Activated CD8-positive, alpha-beta T cell treated with anti-CD3 and anti-CD28 coated beads, Interleukin-2, amount 10 ng/mL, durations not matched to agents 7 days and 5 days (primary cell): ENCODE results near the gene PITPNB. TPM values are rescaled to one million over a fixed set of nuclear protein-coding genes. Genes with fewer than 3 reads are reported as not detected.

Source experiments
- ATAC-seq: fragments of 150-1000 bp; cut with Tn5 transposase; one replicate; pipeline ENCODE4 v1.10.0; 2021; ENCODE audit warnings: moderate library complexity
- CTCF ChIA-PET: fragments of 350-600 bp; sonication (Branson Sonifier 250); formaldehyde crosslinking; loops from one replicate; lab custom pipeline; 2021; ENCODE audit warnings: antibody characterized with exemption; lab: Charles Lee
- POLR2A ChIA-PET: fragments of 350-600 bp; sonication (Branson Sonifier 250); formaldehyde crosslinking; loops from one replicate; lab custom pipeline; 2021; ENCODE audit warnings: antibody characterized with exemption; lab: Charles Lee
- DNase-seq: peaks from one replicate; pipeline ENCODE4 v3.0.0-alpha.2; 2020
- H3K27ac Mint-ChIP-seq: one replicate; pipeline ENCODE4 v1.8.0; 2021; ENCODE audit warnings: mild to moderate bottlenecking, mixed read lengths
- H3K27me3 Mint-ChIP-seq: one replicate; pipeline ENCODE4 v1.8.0; 2021; ENCODE audit warnings: low read depth, mixed read lengths
- H3K36me3 Mint-ChIP-seq: one replicate; pipeline ENCODE4 v1.8.0; 2021; ENCODE audit warnings: low read depth, mixed read lengths
- H3K4me1 Mint-ChIP-seq: one replicate; pipeline ENCODE4 v1.8.0; 2021; ENCODE audit warnings: low read depth, mixed read lengths
- H3K4me3 Mint-ChIP-seq: one replicate; pipeline ENCODE4 v1.8.0; 2021; ENCODE audit warnings: mild to moderate bottlenecking, mixed read lengths
- H3K9me3 Mint-ChIP-seq: one replicate; pipeline ENCODE4 v1.8.0; 2022; ENCODE audit warnings: mixed read lengths; ENCODE audit not compliant: insufficient read depth
- total RNA-seq, 2 experiments: library from RNA; stranded (reverse); gene quantifications; one replicate each; pipeline ENCODE4 v1.2.3, GENCODE V29; 2021

PITPNB gene
- total RNA-seq, 2 experiments from 2014 or later = 78.7 to 84.1 TPM

DNA sequence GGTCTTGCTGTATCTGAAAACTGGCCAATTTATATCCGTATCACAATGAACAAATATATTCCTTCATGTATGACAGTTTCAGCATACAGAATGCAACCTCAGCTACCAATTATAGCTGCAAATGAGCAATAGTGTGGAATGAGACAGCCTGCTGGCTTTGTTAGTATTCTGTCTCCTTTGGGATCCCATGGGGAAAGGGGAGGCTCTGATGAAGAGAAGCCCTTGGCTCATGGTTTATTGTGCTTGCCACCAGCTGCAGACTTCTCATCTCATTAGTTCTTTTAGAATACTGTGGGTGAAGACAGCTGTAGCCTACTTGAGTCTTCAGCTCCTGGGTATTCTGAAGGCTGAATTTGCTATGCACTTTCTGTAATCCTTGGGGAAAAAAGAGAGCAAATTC is 42.4 kb downstream of the PITPNB start:
- DNase-seq = no peak
- no peak overlapping the region for H3K27ac Mint-ChIP-seq
- no peak overlapping the region for H3K4me3 Mint-ChIP-seq
- CTCF ChIA-PET = interaction anchor here (0.7 to 2.3 kb wide), 8 partner anchors 8 to 174 kb away, joined by 3 to 17 read pairs (median 4); no protein-coding TSS in a partner anchor
- H3K36me3 Mint-ChIP-seq = peaks cover 30% of the 10 kb centered on the region
- no peak for ATAC-seq
- H3K9me3 Mint-ChIP-seq = no peaks in the 10 kb centered on the region
- peaks cover 41% of the 10 kb centered on the region for H3K4me1 Mint-ChIP-seq
- no peaks in the 10 kb centered on the region for H3K27me3 Mint-ChIP-seq
- POLR2A ChIA-PET = no interaction called here

- ChIA-PET POLR2A (interaction anchor here (1.0 kb wide), 1 partner anchor 44 kb away, joined by 4 read pairs; no protein-coding TSS in a partner anchor), CTCF (interaction anchor here (0.7 to 2.3 kb wide), 9 partner anchors 8 to 175 kb away, joined by 3 to 17 read pairs (median 4); no protein-coding TSS in a partner anchor)
- Mint-ChIP-seq H3K4me3 (peak overlapping the region; percentile 16), H3K27ac (peak overlapping the region; percentile 21), H3K4me1 (peaks cover 39% of the 10 kb centered on the region), H3K36me3 (peaks cover 35% of the 10 kb centered on the region), H3K27me3 (no peaks in the 10 kb centered on the region), H3K9me3 (no peaks in the 10 kb centered on the region)
- ATAC-seq (peak; percentile 88), DNase-seq (peak; percentile 65)
These were observed 43.1 kb downstream of the PITPNB start for GRCh38 chr22:27875951-27876350.

DNA sequence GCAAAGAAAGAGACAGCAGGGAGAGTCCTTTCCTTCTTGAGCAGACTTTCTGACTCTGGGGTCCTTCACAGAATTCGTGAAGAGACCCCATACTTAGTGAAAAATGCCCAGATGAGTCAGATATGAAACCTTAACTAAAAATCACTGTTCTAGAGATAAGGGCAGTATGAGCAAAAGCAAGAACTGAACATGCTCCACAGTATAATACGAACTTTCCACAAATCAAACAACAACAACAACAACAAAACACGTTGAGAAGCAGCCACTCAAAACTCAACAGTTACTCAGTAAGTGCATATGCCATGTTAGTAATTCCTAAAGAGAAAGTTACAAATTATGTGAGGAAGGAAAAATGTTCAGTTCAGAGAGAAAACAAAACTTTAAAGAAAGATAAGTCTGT is 44.3 kb downstream of the PITPNB start:
- Mint-ChIP-seq H3K4me3 (no peak overlapping the region), H3K27me3 (no peaks in the 10 kb centered on the region), H3K36me3 (peaks cover 36% of the 10 kb centered on the region), H3K4me1 (peaks cover 36% of the 10 kb centered on the region), H3K27ac (no peak overlapping the region), H3K9me3 (no peaks in the 10 kb centered on the region)
- ChIA-PET CTCF (interaction anchor here (0.9 to 2.3 kb wide), 3 partner anchors 10 to 12 kb away, joined by 3 to 17 read pairs (median 4); no protein-coding TSS in a partner anchor), POLR2A (no interaction called here)
- DNase-seq (no peak), ATAC-seq (no peak)

DNA sequence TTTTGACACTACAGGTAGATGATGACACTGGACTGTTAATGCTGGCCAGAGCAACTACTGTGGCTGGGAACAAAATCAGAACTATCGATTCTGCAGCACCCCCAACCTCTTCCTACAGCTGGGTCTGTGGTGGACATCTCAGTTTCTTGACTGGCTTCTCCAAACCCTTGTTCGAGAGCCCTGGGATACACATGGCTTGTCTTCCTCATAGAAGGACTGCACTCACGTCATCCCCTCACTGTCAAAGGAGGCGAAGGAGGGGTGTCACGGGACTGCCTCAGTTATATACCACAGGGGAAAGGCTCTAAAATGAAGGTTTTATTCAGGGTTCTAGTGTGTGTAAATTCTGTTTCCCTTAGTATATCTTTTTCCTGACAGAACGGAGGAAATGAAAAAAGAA is 44.9 kb downstream of the PITPNB start:
- no peak for DNase-seq
- Mint-ChIP-seq H3K4me3 (no peak overlapping the region), H3K9me3 (no peaks in the 10 kb centered on the region), H3K36me3 (peaks cover 39% of the 10 kb centered on the region), H3K4me1 (peaks cover 38% of the 10 kb centered on the region), H3K27me3 (no peaks in the 10 kb centered on the region), H3K27ac (no peak overlapping the region)
- POLR2A ChIA-PET = no interaction called here
- ATAC-seq = no peak
- CTCF ChIA-PET = interaction anchor here (1.3 kb wide), 1 partner anchor 10 kb away, joined by 7 read pairs; no protein-coding TSS in a partner anchor

GRCh38 chr22:27873472-27873871 is 45.6 kb downstream of the PITPNB start:
- Mint-ChIP-seq H3K36me3 (peaks cover 40% of the 10 kb centered on the region), H3K9me3 (no peaks in the 10 kb centered on the region), H3K27me3 (no peaks in the 10 kb centered on the region), H3K4me3 (no peak overlapping the region), H3K27ac (no peak overlapping the region), H3K4me1 (peaks cover 44% of the 10 kb centered on the region)
- no peak for DNase-seq
- CTCF ChIA-PET = interaction anchor here (1.0 to 1.3 kb wide), 2 partner anchors 10 to 13 kb away, joined by 7 to 8 read pairs; no protein-coding TSS in a partner anchor
- POLR2A ChIA-PET = no interaction called here
- no peak for ATAC-seq

GRCh38 chr22:27872488-27872887 is 46.6 kb downstream of the PITPNB start:
- Mint-ChIP-seq H3K4me1 (peaks cover 43% of the 10 kb centered on the region), H3K36me3 (peaks cover 44% of the 10 kb centered on the region), H3K4me3 (no peak overlapping the region), H3K27me3 (no peaks in the 10 kb centered on the region), H3K27ac (no peak overlapping the region), H3K9me3 (no peaks in the 10 kb centered on the region)
- ChIA-PET CTCF (interaction anchor here (0.7 to 1.0 kb wide), 2 partner anchors 9 to 14 kb away, joined by 3 to 8 read pairs; no protein-coding TSS in a partner anchor), POLR2A (no interaction called here)
- ATAC-seq (no peak), DNase-seq (no peak)

DNA sequence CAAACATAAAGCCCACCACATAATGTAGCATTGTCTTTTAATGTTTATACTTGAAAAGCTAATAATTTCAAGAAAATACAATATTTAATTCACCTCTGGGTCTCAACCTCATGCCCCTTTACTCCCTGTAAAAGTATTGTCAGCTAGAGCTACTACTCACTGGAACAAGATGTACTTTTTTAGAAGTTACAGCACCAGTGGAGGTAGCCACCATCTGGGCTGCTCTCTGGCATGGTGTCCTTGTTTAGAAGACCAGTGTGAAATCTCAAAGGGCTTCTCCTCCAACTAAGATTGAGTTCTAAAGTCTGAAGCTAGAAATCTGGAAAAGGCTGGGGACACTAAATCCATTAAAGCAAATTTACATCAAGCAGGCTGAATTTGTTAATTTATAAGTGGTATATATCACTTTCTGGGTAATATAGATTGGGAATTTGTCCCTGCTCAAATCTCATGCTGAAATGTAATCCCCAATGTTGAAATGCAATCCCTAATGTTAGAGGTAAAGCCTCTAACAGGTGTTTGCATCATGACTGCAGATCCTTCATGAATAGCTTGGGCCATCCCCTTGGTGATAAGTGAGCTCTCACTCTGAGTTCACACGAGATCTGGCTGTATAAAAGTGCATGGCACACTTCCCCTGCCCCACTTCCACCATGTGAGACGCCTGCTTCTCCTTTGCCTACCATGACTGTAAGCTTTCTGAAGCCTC is 47.6 kb downstream of the PITPNB start:
- ATAC-seq = no peak
- peaks cover 47% of the 10 kb centered on the region for H3K36me3 Mint-ChIP-seq
- no peak overlapping the region for H3K4me3 Mint-ChIP-seq
- H3K27ac Mint-ChIP-seq = no peak overlapping the region
- ChIA-PET POLR2A (no interaction called here), CTCF (interaction anchor here (0.6 to 1.7 kb wide), 5 partner anchors 8 to 47 kb away, joined by 3 to 10 read pairs (median 3); no protein-coding TSS in a partner anchor)
- no peaks in the 10 kb centered on the region for H3K27me3 Mint-ChIP-seq
- H3K4me1 Mint-ChIP-seq = peaks cover 42% of the 10 kb centered on the region
- no peak for DNase-seq
- no peaks in the 10 kb centered on the region for H3K9me3 Mint-ChIP-seq

DNA sequence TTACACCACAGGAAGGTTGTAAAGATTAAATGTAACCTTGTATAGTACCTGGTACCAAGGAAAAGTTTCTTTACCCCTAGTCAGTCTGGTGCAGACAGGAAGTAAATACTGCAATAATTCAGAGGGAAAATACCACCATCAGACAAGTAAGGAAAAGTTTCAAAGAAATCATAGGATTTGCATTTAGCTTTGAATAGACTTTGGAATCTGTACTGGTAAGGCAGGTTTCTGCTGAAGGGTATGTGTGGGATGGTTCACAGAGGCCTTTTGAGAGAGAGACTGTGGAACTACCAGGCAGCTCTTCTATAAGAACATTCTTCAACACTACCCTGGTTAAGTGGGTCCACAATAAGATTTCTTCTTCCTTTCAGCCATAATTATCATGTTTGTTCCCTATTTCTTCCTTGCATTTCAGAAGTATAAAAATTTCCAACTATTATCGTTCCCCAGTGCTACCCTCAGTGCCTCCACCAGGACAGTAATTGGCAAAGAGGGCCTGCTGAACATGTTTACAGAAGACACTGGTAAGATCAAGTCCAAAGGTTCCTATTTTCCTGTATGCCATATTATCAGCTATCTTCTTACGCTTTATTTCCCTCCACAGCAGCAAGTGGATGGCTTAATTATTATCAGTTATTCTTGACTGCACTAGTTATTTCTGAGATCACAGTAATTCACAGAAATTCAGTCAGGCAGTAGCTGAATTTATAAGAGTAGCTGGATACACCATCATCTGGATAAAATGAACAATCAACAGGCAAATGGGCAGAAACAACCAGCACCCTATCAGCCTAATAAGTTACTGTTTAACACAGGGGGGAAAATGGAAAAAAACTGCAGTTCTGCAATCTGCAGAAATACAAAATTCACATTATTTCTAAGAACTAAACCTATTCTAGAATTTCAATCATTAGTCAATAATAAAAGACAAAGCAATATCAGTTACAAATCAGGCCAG is 48.5 kb downstream of the PITPNB start:
- no peak for ATAC-seq
- no peak for DNase-seq
- Mint-ChIP-seq H3K9me3 (no peaks in the 10 kb centered on the region), H3K4me1 (peaks cover 33% of the 10 kb centered on the region), H3K4me3 (no peak overlapping the region), H3K27ac (no peak overlapping the region), H3K27me3 (no peaks in the 10 kb centered on the region), H3K36me3 (peaks cover 50% of the 10 kb centered on the region)
- CTCF ChIA-PET = interaction anchor here (1.6 to 1.7 kb wide), 2 partner anchors 9 to 16 kb away, joined by 6 to 10 read pairs; no protein-coding TSS in a partner anchor
- POLR2A ChIA-PET = no interaction called here

GRCh38 chr22:27868732-27869282 is 50.2 kb downstream of the PITPNB start:
- ChIA-PET POLR2A (no interaction called here), CTCF (interaction anchor here (0.7 kb wide), 1 partner anchor 11 kb away, joined by 3 read pairs; no protein-coding TSS in a partner anchor)
- no peaks in the 10 kb centered on the region for H3K27me3 Mint-ChIP-seq
- no peak overlapping the region for H3K4me3 Mint-ChIP-seq
- H3K36me3 Mint-ChIP-seq = peaks cover 51% of the 10 kb centered on the region
- peaks cover 28% of the 10 kb centered on the region for H3K4me1 Mint-ChIP-seq
- DNase-seq (no peak), ATAC-seq (no peak)
- no peak overlapping the region for H3K27ac Mint-ChIP-seq
- H3K9me3 Mint-ChIP-seq = no peaks in the 10 kb centered on the region

DNA sequence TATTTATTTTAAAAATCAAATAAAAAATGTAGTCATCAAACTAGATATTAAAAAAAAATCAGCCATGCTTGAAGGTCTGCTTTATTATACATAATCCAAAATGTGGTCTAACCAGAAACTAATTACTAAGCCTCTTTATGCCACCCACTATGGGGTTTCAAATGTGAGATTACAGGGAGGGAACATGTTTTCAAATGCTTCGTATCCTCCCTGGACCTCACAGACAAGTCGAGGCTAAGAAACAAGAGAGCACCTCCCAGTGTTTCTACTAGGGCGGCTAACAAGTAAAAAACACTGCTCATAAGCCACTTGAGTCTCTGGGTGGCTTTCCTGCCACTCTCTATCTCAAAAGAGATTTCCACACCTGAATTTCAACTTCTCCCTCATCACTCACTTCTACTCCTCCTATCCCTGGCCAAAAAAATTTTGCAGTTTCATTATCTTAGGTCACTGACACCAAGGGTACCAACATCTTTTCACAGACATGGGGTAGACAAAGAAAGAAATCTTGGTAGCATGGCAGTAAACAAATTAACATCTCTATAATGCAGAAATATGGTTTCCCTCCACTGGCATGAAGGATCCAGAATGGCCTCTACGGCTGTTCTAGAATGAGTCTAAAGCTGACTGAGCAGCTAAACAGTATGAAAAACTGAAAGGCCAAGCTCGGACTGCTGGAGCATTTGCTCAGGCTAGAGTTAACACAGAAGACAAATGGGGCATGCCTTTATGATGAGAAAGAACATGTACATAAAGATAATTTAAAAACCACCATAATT is 50.9 kb downstream of the PITPNB start:
- no peak overlapping the region for H3K4me3 Mint-ChIP-seq
- peaks cover 28% of the 10 kb centered on the region for H3K4me1 Mint-ChIP-seq
- CTCF ChIA-PET = interaction anchor here (0.7 to 2.0 kb wide), 2 partner anchors 11 to 18 kb away, joined by 3 to 8 read pairs; no protein-coding TSS in a partner anchor
- DNase-seq (no peak), ATAC-seq (no peak)
- peaks cover 47% of the 10 kb centered on the region for H3K36me3 Mint-ChIP-seq
- H3K27ac Mint-ChIP-seq = no peak overlapping the region
- H3K9me3 Mint-ChIP-seq = no peaks in the 10 kb centered on the region
- POLR2A ChIA-PET = no interaction called here
- H3K27me3 Mint-ChIP-seq = no peaks in the 10 kb centered on the region
